Testis (tissue), 3 donors: ENCODE data around the gene OR6Q1. TPM values are rescaled to one million over a fixed set of nuclear protein-coding genes. Genes with fewer than 3 reads are reported as not detected.
A peak's percentile ranks its signal among the peaks of the same experiment; 100 is the strongest.

Experiments used
- DNase-seq: peaks from one replicate; pipeline ENCODE4 v3.0.0-alpha.2; 2019
- H3K27ac ChIP-seq, 2 donors: fragments of 200-600 bp; sonication (generic); one replicate each; pipeline ENCODE4 v1.5.1; 2019
- H3K27me3 ChIP-seq: fragments of 200-600 bp; sonication (generic); one replicate; pipeline ENCODE4 v1.5.1; 2019
- H3K36me3 ChIP-seq: fragments of 200-600 bp; sonication (generic); one replicate; pipeline ENCODE4 v1.5.1; 2017; ENCODE audit warnings: low read depth; ENCODE audit errors: missing control alignments
- H3K4me1 ChIP-seq: fragments of 200-600 bp; sonication (generic); one replicate; pipeline ENCODE4 v1.5.1; 2019
- H3K4me3 ChIP-seq, 2 donors: fragments of 200-600 bp; sonication (generic); one replicate each; pipeline ENCODE4 v1.5.1; 2017 to 2019
- H3K9me3 ChIP-seq: fragments of 200-600 bp; sonication (generic); one replicate; pipeline ENCODE4 v1.5.1; 2017
- CTCF ChIP-seq, 3 experiments: fragments of 450-650 bp in 2 of 3; fragments of 200-600 bp in 1 of 3; sonication (generic) in 1 of 3; IDR thresholded peaks; one replicate each; pipeline ENCODE4 v1.5.1; 2016 to 2019; ENCODE audit warnings: antibody characterized with exemption in 3 of 3, mild to moderate bottlenecking in 2 of 3, moderate library complexity in 1 of 3
- POLR2A ChIP-seq: fragments of 450-650 bp; IDR thresholded peaks from one replicate; pipeline ENCODE4 v1.6.1; 2017; ENCODE audit warnings: antibody characterized with exemption, mild to moderate bottlenecking, moderate library complexity
- WGBS, 2 donors: methylation state at CpG; one replicate each; pipeline ENCODE4 v1.1.5; 2018; 5-methylcytosine and 5-hydroxymethylcytosine counted together
- intact Hi-C: fragments of 100-400 bp; cut with DNase I; formaldehyde crosslinking; loops from one replicate; pipeline ENCODE4 v1.15.1; 2023; ENCODE audit warnings: low total_unique reads
- polyA plus RNA-seq: library from polyadenylated mRNA; stranded (reverse); fragments of 350-450 nt; fragmentation: Illumina TruSeq; extraction: RNeasy Lipid Tissue Mini Kit (QIAGEN cat#74804); gene quantifications from one replicate; pipeline ENCODE4 v1.2.3, GENCODE V29; 2014; ENCODE audit warnings: low read depth, low replicate concordance; ENCODE audit not compliant: insufficient read depth
- total RNA-seq, 2 donors: library from RNA; depleted of rRNA; stranded (reverse); fragments of >200 nt; gene quantifications; one replicate each; pipeline ENCODE4 v1.2.3, GENCODE V29; 2016

Gene OR6Q1
- total and polyA plus RNA-seq, 3 donors from 2014 or later, result 0.31 TPM; not detected in 2

- Histone ChIP-seq H3K36me3 (no peaks in the 10 kb centered on the region), H3K27me3 (no peaks in the 10 kb centered on the region), H3K4me1 (peaks cover 36% of the 10 kb centered on the region), H3K4me3 (no peak overlapping the region), H3K9me3 (no peaks in the 10 kb centered on the region), H3K27ac (no peak overlapping the region)
- 82 to 83% methylated on average over 3 of the region's 3 CpGs for WGBS, 2 donors
- TF ChIP-seq CTCF (IDR thresholded peaks at IDR 0.05) (no peak), POLR2A (no peak)
- no peak for DNase-seq
- intact Hi-C loops, result no loop called here
Observed at GRCh38 chr11:58060535-58060934, 29.8 kb downstream of the OR6Q1 start.

DNA sequence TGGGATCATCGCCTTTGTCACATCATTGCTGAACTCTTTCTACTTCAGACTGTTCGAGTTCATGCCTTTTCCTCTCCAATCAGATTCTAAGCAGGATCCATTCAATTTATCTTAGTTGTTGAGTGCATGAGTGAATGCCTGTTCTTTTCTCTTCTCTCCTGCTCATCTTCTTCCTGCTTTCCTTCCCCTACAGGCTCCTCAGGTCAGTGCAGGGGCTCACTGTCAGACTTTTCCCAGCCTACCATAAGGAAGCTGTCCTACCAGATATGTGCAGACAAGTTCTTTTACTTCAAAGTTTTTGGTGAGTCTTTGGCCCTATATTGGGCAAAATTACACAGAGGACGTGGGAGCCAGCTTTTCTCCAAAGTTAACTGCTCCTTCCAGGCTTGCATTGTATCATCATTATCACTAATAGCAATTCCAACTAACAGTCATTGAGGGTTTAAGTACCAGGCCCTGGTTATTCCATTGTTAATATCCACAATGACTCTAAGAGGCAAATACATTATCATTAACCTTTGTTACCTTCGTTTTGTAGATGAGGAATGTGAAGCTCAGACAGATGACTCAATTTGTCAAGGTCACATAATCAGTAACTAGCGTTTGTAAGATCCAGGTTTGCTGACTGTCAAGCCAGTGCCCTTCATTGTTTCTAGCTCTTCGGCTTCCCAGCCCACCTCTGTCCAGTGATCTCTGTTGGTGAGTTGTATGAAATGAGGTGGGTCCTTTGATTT is 30.4 kb downstream of the OR6Q1 start:
- DNase-seq, result no peak
- Histone ChIP-seq H3K4me3 (no peak overlapping the region), H3K36me3 (no peaks in the 10 kb centered on the region), H3K4me1 (peaks cover 36% of the 10 kb centered on the region), H3K9me3 (no peaks in the 10 kb centered on the region), H3K27me3 (no peaks in the 10 kb centered on the region), H3K27ac (peak overlapping the region in 1 of 2 donors; percentile 11)
- intact Hi-C loops, result no loop called here
- 51 to 66% methylated on average over 6 of the region's 6 CpGs for WGBS, 2 donors
- TF ChIP-seq POLR2A (no peak), CTCF (IDR thresholded peaks at IDR 0.05) (no peak)

GRCh38 chr11:58061813-58062212 is 31.1 kb downstream of the OR6Q1 start:
- Histone ChIP-seq H3K4me1 (peaks cover 36% of the 10 kb centered on the region), H3K9me3 (no peaks in the 10 kb centered on the region), H3K4me3 (no peak overlapping the region), H3K36me3 (no peaks in the 10 kb centered on the region), H3K27me3 (no peaks in the 10 kb centered on the region), H3K27ac (peak overlapping the region in 1 of 2 donors; percentile 11)
- no peak for DNase-seq
- 56 to 58% methylated on average over 6 of the region's 6 CpGs for WGBS, 2 donors
- intact Hi-C loops, result no loop called here
- TF ChIP-seq CTCF (IDR thresholded peaks at IDR 0.05), result no peak
- TF ChIP-seq POLR2A, result no peak

DNA sequence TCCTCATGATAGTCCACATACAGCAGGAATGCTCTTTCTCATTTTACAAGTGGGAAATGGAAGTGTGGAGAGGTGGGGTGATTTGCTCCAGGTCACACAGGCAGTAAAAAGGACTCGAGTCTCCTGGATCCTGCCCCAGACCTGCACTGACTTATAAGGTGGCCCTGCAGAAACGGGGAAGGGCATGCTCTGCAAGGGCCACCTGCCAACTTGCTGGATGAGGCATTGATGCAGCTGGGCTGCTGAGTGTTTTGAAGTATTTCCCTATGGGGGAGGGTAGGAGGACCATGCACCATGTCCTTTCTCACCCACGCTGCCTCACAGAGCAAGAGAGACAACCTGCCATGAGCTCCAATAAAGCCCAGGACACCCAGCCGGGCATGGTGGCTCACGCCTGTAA is 36.9 kb downstream of the OR6Q1 start:
- Histone ChIP-seq H3K4me1 (peaks cover 9% of the 10 kb centered on the region), H3K4me3 (no peak overlapping the region), H3K9me3 (no peaks in the 10 kb centered on the region), H3K27ac (no peak overlapping the region), H3K36me3 (no peaks in the 10 kb centered on the region), H3K27me3 (no peaks in the 10 kb centered on the region)
- intact Hi-C loops, result no loop called here
- 78 to 79% methylated on average over 5 of the region's 5 CpGs for WGBS, 2 donors
- DNase-seq, result no peak
- no peak for TF ChIP-seq POLR2A
- no peak for TF ChIP-seq CTCF (IDR thresholded peaks at IDR 0.05)

DNA sequence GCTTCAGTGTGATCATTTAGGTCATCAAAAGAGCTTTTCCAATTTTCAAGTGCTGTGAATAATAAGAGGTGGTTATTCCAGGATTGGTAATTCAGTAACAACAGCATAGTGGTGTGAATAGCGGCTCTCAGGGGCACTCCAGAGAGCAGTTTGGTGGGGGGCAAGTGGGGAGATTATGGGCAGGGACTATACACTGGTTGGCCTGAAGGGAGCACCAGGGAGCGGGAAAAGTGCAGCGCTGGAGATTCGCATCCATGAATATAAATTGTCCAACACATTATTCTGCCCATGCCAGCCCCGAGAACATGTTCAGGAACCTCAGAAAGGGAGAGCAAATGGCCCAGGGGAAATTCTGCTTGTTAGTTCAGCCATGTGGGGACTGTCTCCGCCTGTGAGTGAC is 37.9 kb downstream of the OR6Q1 start:
- 76 to 86% methylated on average over 6 of the region's 6 CpGs for WGBS, 2 donors
- no peaks in the 10 kb centered on the region for H3K36me3 ChIP-seq
- H3K9me3 ChIP-seq, result no peaks in the 10 kb centered on the region
- intact Hi-C loops, result no loop called here
- no peak for DNase-seq
- H3K4me3 ChIP-seq, result no peak overlapping the region
- H3K4me1 ChIP-seq, result peaks cover 6% of the 10 kb centered on the region
- no peak overlapping the region for H3K27ac ChIP-seq
- no peak for TF ChIP-seq CTCF (IDR thresholded peaks at IDR 0.05)
- TF ChIP-seq POLR2A, result no peak
- no peaks in the 10 kb centered on the region for H3K27me3 ChIP-seq
